ENCODE data around the gene IRAG1. TPM values are rescaled to one million over a fixed set of nuclear protein-coding genes. Genes with fewer than 3 reads are reported as not detected.

The IRAG1 gene
- total and polyA plus RNA-seq, 2 donors (not counting 3 experiments of a cell fraction or from before 2014, with no cell fraction given), result 0.22 to 0.38 TPM

DNA sequence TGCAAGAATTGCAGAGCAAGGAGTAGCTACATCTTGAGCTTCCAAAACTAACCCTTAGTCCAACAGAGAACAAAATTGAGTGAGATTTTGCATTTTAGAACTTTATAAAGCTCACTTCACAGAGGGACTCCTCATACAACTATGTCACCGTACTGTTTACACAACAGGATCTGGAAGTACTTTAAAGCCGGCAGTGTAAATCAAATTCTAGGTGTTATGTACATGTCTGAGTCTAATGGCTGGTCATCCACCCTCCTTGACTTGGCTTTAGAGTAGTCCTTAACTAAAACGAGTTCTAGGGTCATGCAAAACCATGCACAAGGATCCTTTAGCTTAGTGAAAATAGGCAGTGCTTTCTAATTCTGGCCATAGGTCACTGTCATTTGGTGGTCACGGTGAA is 23.5 kb downstream of the IRAG1 start:
- Histone ChIP-seq H3K9me3 (replicated peaks; ENCODE audit: control insufficient read depth, insufficient read depth, low read length) (no peaks in the 10 kb centered on the region), H3K36me3 (ENCODE audit: control insufficient read depth in 2 of 2, extremely low read depth in 1 of 2, insufficient read depth in 2 of 2, low read length in 2 of 2) (no peaks in the 10 kb centered on the region), H3K27me3 (ENCODE audit: control insufficient read depth in 2 of 2, insufficient read depth in 2 of 2, low read length in 2 of 2) (no peaks in the 10 kb centered on the region), H3K9me1 (replicated peaks; ENCODE audit: control insufficient read depth, extremely low read depth, insufficient read depth, low read length) (no peaks in the 10 kb centered on the region), H3K27ac (ENCODE audit: insufficient read depth, low read depth, low read length) (no peak overlapping the region), H2AFZ (ENCODE audit: low read depth, low read length) (no peak overlapping the region), H3K4me2 (ENCODE audit: insufficient read depth, low read length) (no peak overlapping the region), H4K20me1 (replicated peaks; ENCODE audit: control insufficient read depth, extremely low read depth, insufficient read depth, low read length) (no peaks in the 10 kb centered on the region), H3K9ac (replicated peaks; ENCODE audit: extremely low read depth, insufficient read depth, low read length) (no peak overlapping the region), H3K4me1 (ENCODE audit: control insufficient read depth, extremely low read depth, insufficient read depth, low read length) (peaks cover 4% of the 10 kb centered on the region), H3K4me3 (replicated peaks in 1 of 3; ENCODE audit: insufficient read depth in 1 of 3, low read depth in 1 of 3, low read length in 3 of 3) (no peak overlapping the region), H3K79me2 (ENCODE audit: control insufficient read depth, insufficient read depth, low read length) (no peaks in the 10 kb centered on the region)
- no TSS peak for BruUV-seq (replicated peaks)
- dilution Hi-C loops (cut with MboI; ENCODE audit: extremely low pct_ligation_motif_present, low sequenced_read_pairs) (no loop called here), intact Hi-C loops (cut with micrococcal nuclease) (no loop called here)
- ChIA-PET CTCF (interaction anchor here (1.6 to 2.4 kb wide), 3 partner anchors 9 to 214 kb away, joined by 3 to 9 read pairs (median 6); partner anchors contain the start of gene RNF141), POLR2A (no interaction called here)
- FAIRE-seq (no peak), DNase-seq (ENCODE audit: low read depth, low spot score) (no peak)
- TF ChIP-seq MYC (IDR thresholded peaks at IDR 0.05; ENCODE audit: low read depth, low read length), result no peak
- TF ChIP-seq JUN (IDR thresholded peaks at IDR 0.05; ENCODE audit: borderline replicate concordance, insufficient read depth, insufficient read length, low read depth), result no peak
- no peak for TF ChIP-seq POLR2A (IDR thresholded peaks at IDR 0.05; ENCODE audit: low read depth, low read length)
- no peak for TF ChIP-seq FOS (IDR thresholded peaks at IDR 0.05; ENCODE audit: borderline replicate concordance, insufficient read depth, low read length)
- TF ChIP-seq, protein P1, sequence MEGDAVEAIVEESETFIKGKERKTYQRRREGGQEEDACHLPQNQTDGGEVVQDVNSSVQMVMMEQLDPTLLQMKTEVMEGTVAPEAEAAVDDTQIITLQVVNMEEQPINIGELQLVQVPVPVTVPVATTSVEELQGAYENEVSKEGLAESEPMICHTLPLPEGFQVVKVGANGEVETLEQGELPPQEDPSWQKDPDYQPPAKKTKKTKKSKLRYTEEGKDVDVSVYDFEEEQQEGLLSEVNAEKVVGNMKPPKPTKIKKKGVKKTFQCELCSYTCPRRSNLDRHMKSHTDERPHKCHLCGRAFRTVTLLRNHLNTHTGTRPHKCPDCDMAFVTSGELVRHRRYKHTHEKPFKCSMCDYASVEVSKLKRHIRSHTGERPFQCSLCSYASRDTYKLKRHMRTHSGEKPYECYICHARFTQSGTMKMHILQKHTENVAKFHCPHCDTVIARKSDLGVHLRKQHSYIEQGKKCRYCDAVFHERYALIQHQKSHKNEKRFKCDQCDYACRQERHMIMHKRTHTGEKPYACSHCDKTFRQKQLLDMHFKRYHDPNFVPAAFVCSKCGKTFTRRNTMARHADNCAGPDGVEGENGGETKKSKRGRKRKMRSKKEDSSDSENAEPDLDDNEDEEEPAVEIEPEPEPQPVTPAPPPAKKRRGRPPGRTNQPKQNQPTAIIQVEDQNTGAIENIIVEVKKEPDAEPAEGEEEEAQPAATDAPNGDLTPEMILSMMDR (IDR thresholded peaks at IDR 0.05; ENCODE audit: extremely low read depth in 1 of 2, insufficient read depth in 1 of 2, low read depth in 1 of 2, low read length in 2 of 2), result no peak
- TF ChIP-seq, protein P2, sequence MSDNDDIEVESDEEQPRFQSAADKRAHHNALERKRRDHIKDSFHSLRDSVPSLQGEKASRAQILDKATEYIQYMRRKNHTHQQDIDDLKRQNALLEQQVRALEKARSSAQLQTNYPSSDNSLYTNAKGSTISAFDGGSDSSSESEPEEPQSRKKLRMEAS (IDR thresholded peaks at IDR 0.05; ENCODE audit: insufficient read depth, insufficient read length), result no peak
- no peak for TF ChIP-seq POLR2AphosphoS5 (IDR thresholded peaks at IDR 0.05; ENCODE audit: insufficient read depth, low read depth, low read length)
- no peak for TF ChIP-seq EZH2 (IDR thresholded peaks at IDR 0.05; ENCODE audit: borderline replicate concordance, low read depth, low read length, severe bottlenecking)

Data from endothelial cell of umbilical vein (primary cell).